Spleen (tissue), 7 donors: ENCODE measurements around the gene ZNF485.

Experiments used
- POLR2A ChIP-seq, 3 donors: fragments of 450-650 bp; IDR thresholded peaks; one replicate each; pipeline ENCODE4 v1.5.1; 2017; ENCODE audit warnings: antibody characterized with exemption in 3 of 3, mild to moderate bottlenecking in 1 of 3
- POLR2AphosphoS5 ChIP-seq, 3 donors: sonication (generic); formaldehyde crosslinking; IDR thresholded peaks; one replicate each; pipeline ENCODE4 v1.5.1; 2017; ENCODE audit warnings: antibody characterized with exemption in 3 of 3
- TF ChIP-seq, protein P1 (sequence below), 11 experiments: fragments of 200-600 bp in 7 of 11; fragments of 450-650 bp in 4 of 11; sonication (generic) in 4 of 11; IDR thresholded peaks in 8 of 11; conservative IDR thresholded peaks in 3 of 11; 1 replicate in 7 of 11; 2 replicates in 4 of 11; pipeline versions ENCODE4 v1.4.0 to v1.8.0; 2016 to 2021; ENCODE audit warnings: antibody characterized with exemption in 11 of 11, inconsistent platforms in 4 of 11, mild to moderate bottlenecking in 1 of 11
- donor health status: DM: no; HTN: no; CAD: no; lungs with moderate emphysema.
- donor health status: DM: no; HTN: no; CAD: no.
- donor health status: DM: no; HTN: no; CAD: no.

DNA sequence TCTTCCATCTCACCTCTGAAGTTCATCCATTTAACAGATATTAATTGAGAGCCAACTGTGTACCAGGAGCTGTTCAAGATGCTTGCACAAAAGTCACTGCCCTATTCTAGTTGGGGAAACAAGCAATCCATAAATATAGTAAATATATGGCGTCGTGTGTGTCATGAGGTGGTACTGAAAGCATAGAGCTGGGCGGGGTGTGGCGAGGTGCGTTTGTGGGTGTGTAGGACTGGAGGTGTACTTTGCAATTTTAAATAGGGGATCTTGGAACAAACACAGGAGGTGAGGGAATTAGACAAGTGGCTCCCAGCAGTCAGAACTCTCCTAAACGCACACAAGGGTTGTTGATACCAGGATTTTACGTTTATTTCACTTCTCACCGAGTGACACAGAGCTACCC is 31.3 kb upstream of the ZNF485 start:
- TF ChIP-seq, protein P1, sequence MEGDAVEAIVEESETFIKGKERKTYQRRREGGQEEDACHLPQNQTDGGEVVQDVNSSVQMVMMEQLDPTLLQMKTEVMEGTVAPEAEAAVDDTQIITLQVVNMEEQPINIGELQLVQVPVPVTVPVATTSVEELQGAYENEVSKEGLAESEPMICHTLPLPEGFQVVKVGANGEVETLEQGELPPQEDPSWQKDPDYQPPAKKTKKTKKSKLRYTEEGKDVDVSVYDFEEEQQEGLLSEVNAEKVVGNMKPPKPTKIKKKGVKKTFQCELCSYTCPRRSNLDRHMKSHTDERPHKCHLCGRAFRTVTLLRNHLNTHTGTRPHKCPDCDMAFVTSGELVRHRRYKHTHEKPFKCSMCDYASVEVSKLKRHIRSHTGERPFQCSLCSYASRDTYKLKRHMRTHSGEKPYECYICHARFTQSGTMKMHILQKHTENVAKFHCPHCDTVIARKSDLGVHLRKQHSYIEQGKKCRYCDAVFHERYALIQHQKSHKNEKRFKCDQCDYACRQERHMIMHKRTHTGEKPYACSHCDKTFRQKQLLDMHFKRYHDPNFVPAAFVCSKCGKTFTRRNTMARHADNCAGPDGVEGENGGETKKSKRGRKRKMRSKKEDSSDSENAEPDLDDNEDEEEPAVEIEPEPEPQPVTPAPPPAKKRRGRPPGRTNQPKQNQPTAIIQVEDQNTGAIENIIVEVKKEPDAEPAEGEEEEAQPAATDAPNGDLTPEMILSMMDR (IDR thresholded peaks at IDR 0.05 in 8 of 11, conservative IDR thresholded peaks at IDR 0.05 in 3 of 11): no peak
- TF ChIP-seq POLR2A (IDR thresholded peaks at IDR 0.05) (no peak), POLR2AphosphoS5 (IDR thresholded peaks at IDR 0.05) (no peak)
